Esophagus mucosa (tissue), 1 donor: Measurements from ENCODE around the gene RMND5B. TPM values are rescaled to one million over a fixed set of nuclear protein-coding genes. Genes with fewer than 3 reads are reported as not detected.

ENCODE experiments used
- ATAC-seq: fragments of 200-7000 bp; cut with Tn5 transposase; one replicate; pipeline ENCODE4 v1.9.1; 2020
- total RNA-seq: library from RNA; stranded (reverse); gene quantifications from one replicate; pipeline ENCODE4 v1.2.4, GENCODE V29; 2023
- donor health status: DM: yes; HTN: yes; CAD: no.

Gene RMND5B
- total RNA-seq, 1 donor from 2014 or later, result 71.5 TPM

DNA sequence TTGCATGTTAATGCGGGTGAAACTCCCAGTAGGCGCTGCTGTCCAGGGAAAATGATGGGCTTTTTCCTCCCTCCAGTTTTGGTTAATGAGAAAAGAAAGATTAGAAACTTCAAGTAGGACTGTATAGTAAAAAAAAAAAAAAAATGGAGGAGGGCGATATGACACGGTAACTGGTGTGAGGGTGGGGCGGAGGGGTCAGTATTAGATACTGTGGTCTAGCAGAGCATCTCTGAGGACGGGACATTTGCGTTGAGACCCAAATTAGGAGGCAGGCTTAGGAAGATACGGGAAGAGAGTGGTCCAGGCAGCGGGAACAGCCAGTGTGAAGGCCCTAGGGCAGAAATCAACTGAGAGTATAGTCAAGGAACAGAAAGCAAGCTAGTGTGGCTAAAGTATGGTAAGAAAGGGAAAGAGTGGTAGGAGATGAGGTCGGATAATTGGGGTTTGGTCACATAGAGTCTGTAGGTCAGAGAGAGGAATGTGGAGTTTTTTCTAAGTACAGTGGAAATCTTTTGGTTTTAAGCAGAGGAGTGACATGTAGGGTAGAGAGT, 707 bp downstream of the RMND5B start:
- peak; percentile 2 for ATAC-seq

DNA sequence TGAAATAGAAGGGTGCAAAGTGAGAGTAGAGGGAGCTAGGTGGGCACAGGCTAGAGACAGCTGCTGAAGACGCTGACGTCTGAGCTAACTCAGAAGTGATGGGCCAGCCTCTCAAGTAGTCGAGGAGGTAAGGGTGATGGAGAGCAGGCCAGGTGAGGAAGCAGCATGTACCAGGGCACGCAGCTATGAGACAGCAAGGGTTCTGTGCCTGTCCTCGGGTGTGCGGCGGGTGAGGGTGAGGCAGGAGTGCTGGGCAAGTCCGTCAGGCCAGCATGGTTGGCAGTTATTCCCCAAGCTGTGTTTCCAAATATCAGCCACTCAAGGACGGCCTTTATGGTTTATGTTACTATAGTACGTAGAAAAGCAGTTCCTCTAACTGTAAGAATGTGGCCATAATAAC, 6.2 kb downstream of the RMND5B start:
- ATAC-seq, result no peak

DNA sequence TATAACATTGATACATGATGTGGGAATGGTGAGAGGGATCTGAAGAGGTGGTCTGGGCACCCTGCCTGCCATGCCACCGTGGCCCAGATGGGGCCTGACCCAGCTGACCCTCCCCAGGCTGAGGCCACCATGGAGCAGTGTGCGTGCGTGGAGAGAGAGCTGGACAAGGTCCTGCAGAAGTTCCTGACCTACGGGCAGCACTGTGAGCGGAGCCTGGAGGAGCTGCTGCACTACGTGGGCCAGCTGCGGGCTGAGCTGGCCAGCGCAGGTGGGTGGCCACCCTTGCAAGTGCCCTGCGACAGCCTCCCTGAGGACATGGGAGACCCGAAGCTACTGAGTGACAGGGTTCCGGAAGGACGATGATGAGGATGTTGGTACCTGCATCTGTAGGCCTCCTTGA, 7.2 kb downstream of the RMND5B start:
- peak; percentile 25 for ATAC-seq

DNA sequence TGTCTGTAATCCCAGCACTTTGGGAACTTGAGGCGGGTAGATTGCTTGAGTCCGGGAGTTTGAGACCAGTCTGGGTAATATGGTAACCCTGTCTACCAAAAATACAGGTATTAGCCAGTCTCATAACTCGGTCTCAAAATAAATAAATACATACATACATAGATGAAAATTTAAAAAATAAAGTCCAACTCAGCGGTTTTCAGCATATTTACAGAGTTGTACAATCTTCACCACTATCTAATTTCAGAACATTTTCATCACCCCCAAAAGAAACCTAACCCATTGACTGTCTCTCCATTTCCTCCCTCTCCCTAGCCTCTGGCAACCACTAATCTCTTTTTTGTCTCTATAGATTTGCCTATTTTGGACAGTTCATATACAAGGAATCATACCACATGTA, 10.7 kb downstream of the RMND5B start:
- no peak for ATAC-seq

DNA sequence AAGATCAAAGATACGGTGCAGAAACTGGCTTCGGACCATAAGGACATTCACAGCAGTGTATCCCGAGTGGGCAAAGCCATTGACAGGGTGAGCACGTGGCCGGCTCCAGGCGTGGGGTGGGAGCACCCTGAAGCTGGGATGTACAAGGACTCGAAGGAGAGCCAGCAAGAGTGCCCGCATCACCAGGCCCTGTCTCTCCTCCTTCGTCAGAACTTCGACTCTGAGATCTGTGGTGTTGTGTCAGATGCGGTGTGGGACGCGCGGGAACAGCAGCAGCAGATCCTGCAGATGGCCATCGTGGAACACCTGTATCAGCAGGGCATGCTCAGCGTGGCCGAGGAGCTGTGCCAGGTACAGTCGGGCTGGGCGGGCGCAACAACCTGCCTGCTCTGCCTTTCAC, 11.8 kb downstream of the RMND5B start:
- ATAC-seq, result no peak

DNA sequence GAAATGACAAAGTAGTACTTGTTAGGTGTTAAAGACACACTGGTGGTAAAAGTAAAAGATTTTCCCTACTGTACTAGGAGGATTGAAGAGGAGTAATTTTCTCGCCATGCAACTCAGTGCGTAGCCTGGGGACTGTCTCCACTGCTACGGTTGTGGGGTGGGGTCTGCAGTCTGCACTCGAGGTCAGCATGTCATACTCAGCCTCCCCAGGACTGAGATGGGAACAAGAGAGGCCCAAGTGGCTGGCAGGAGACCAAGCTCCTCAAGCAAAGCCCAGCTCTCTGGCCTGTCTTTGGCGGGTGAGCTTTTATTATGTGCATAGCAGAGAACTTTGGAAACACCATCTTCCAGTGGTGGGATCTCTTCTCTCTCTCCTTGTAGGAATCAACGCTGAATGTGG, 12.4 kb downstream of the RMND5B start:
- no peak for ATAC-seq

DNA sequence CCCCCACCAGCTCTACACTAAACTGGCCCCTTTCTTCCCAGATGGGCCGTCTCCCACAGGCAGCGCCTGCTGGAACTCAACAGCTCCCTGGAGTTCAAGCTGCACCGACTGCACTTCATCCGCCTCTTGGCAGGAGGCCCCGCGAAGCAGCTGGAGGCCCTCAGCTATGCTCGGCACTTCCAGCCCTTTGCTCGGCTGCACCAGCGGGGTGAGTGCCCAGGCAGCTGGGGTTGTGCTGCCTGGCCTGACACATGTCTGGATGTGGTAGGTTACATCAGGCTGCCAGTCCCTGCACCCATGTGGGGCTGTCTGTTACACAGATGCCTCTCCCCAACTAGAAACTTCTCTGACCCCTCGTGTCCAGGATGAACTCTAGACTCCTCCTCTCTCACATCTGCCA, 13.1 kb downstream of the RMND5B start:
- no peak for ATAC-seq

DNA sequence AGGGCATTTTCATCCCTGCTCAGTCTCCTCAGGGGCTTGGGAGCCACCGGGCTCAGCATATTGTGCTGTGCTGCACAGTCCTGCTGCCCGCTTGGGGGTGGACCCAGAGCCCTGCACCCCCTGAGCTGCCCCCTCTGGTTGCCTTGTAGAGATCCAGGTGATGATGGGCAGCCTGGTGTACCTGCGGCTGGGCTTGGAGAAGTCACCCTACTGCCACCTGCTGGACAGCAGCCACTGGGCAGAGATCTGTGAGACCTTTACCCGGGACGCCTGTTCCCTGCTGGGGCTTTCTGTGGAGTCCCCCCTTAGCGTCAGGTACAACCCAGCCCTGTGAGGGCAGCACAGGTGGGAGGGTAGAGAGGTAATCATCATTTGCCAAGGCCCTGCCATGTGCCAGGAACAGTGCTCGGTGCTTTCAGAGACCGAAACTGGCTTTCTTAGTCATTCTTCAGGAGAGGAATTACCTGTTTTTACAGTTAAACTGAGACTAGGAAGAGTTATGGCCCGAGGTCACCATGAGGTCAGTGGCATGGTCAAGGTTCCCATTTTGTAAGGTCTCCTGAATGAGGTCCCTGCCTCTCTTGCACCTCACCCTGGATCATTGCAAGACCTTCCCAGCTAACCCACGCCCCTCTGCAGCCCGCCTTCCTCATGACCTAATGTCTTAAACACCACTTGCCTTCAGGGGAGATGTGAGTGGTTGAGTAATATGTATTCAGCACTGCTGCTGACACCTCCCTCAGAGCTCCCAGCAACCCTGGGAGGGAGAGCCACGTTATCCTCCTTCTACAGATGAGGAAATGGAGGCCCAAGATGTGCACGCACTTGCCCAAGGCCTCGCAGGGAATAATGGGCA, 15.4 kb downstream of the RMND5B start:
- ATAC-seq, result peak; percentile 87

DNA sequence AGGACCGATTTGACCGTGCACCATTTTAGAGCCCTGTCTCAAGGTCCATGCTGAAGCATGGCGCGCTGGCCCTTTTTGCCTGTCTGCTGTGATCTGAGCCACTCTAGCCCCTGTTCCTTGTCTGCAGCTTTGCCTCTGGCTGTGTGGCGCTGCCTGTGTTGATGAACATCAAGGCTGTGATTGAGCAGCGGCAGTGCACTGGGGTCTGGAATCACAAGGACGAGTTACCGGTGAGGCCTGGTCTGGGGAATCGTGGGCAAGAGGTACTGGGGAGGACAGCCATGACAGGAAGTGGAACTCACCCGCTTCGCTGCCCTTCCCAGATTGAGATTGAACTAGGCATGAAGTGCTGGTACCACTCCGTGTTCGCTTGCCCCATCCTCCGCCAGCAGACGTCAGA, 16.6 kb downstream of the RMND5B start:
- no peak for ATAC-seq

DNA sequence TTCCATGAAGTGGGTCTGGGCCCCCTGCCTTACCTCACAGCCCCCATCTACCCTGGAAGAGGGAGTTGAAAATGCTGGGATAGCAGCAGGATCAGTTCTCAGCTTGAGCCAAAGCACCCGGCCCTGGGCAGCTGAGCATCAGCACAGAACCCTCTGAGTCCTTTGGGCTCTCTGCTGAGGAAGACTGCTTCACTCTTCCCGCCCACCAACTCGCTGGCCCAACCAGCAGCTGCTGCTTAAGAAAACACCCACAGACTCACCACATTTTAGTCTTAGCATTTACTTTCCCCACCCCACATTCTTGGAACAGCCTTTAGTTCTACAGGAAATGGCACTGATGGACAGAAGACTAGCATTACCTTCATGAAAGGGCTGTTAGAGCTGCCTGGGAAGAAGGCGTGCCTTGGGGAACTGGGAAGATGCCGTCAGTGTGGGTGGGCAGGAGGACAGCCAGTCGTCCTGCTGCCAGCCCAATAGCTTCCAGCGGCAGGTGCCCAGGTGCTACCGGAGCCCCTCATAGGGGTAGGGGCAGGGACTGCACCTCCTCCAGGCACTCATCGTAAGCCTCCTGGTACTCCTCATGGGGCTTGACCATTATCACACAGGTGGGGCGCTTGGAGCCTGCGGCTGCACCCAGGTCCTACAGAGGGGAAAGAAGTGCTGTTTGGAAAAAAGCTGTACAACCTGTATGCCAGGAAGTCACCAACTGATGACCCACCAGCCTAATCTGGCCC, 18.6 kb downstream of the RMND5B start:
- no peak for ATAC-seq

DNA sequence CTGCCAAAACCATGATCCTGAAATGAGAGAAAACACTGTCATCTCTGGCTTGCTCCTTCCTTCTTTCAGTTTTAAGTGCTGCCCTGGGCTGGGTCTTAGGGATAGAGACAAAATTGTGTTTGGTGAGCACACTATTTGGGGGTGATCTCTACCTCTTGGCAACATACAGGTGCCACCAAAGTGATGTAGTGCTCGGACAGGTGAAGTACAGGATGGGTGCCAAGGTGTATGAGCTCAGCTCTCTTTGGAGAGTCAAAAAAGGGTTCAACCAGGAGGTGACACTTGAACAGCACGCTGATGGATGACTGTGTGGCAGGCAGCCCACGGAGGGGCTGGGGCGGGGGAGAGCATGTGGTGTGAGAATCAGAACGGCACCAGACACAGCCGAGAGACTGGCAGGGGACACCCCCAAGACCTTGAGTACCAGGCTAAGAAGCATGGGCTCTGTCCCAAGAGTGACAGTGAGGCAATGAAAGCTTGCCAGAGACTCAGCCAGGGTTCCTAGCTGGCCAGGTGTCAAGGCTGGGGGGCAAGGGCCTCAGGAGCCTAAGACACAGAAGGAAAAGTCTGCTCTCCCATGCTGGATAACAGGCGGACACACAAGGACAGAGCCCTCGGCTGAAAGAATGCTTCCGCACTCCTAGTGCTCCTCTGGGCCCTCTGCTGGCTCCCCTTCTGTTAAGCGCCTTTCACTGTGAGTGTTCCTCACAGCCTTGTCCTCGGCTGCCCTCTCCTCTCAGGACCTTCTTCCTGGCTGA, 20.3 kb downstream of the RMND5B start:
- ATAC-seq, result no peak

DNA sequence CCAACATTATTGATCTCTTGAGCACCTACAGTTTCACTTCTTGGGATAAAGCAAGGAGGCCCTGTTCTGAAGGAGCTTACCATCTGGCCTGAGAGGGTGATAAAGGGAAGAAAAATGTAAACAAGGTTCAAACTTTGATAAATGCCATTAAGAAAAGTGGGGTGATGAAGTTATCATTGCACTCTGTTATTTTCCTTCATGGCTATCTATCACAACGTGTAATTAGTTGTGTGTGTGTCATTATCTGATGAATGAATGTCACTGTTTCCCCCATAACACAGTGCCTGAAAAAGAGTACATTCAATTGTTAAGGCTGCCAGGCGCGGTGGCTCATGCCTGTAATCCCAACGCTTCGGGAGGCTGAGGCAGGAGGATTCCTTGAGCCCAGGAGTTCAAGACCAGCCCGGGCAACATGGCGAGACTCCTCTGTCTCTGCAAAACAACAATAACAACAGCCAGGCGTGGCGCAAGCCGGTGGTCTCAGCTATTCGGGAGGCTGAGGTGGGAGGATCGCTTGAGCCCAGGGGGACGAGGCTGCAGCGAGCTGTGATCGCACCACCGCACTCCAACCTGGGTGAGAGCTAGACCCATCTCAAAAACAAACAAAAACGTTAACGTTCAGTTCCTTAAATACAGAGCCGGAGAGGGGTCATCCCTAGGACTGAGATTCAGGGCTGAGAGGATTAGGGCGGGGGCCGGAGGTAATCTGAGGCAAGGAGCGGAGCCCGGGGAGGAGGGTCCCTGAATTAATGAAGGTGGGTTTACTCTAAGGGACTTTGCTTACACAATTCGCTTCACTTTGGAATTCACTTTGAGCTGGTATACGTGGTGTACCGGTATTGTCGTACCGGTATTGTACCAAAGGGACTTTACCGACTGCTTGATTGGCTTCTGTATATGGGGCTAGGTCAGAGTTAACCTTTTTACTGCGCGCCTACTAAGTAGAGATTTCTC, 22.0 kb downstream of the RMND5B start:
- no peak for ATAC-seq

DNA sequence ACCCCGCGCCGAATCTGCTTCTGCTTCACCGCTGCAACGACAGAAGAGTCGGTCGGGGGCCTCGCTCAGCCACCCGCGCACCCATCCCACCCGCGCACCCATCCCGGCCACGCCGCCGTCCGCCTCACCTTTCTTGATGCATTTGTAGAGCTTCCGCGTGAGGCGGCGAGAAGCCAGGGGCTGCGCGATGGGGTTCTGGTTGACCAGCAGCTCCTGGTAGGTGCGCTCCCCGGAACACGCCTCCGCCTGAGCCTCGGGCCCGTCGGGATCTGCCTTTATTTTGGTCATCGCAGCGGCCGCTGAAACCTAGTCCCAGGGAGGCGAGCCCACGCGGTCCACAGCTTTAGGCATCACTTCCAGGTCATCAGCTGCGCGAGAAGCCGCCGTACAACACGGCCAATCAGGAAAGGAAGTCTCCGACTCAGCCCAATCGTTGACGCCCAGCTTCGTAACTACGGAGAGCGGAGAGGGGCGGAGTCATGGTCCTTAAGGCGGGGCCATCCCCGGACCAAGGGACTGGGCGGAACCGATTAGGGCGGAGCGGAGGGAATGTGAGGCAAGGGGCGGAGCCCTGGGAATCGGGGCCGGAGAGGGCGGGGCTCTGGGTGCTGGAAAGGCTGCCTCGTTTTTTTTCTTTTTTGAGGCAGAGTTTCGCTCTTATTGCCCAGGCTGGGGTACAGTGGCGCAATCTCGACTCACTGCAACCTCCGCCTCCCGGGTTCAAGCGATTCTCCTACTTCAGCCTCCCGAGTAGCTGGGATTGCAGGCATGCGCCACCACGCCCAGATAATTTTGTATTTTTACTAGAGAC, 22.9 kb downstream of the RMND5B start, which contains the start of gene NHP2:
NHP2 (minus strand) TSS at position 356 of the 811 bp plus-strand sequence; CDS start at position 288, 68 bp downstream.
- ATAC-seq, result peak; percentile 97

DNA sequence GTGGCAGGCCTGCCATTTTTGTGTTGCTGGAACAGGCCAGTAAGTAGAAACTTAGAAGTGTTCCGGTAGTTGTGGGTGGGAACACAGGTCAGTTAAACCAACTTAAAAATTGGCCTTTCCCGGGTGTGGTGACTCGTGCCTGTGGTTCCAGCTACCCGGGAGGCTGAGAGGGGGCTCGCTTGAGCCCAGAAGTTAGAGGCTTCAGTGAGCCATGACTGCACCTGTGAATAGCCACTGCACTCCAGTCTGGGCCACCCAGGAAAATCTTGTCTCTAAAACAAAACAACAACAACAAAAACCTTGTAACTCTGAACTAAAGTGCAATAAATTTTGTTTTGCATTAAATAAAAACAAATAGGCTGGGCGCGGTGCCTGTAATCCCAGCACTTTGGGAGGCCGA, 24.3 kb downstream of the RMND5B start:
- ATAC-seq, result no peak

DNA sequence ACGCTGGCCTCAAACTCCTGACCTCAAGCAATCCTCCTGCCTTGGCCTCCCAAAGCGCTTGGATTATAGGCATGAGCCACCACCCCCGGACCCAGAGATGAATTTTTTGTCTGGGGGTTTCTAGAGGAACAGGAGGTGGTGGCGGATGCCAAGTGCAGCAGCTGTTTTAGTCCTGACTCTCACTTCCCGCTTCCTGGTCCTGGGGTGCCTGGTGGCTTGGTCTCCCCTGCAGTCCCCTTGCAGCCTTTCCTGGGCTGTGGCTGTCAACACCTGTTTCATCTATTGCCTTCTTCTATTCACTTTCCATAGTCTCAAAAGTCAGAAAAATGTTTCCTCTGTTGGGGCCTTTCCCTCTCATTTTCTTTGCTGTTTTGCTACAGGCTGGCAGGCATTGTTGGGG, 29.4 kb downstream of the RMND5B start:
- no peak for ATAC-seq

DNA sequence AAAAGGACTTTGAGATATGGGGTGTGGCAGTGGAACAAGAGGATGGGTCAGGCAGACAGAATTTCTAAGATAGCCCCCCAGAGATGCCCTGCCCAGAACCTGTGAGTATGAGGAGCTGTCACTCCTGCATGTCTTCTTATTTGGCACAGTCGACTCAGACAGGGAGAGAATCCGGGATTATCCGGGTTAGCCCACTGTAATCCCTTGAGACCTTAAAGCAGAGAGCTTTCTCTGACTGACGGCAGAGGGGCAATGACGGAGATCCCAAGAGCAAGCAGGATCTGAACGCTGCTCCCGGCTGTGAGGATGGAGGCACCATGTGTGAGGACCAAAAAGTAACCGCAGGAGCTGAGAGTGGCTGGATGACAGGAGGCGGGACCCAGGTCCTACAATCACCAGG, 31.7 kb downstream of the RMND5B start:
- no peak for ATAC-seq

DNA sequence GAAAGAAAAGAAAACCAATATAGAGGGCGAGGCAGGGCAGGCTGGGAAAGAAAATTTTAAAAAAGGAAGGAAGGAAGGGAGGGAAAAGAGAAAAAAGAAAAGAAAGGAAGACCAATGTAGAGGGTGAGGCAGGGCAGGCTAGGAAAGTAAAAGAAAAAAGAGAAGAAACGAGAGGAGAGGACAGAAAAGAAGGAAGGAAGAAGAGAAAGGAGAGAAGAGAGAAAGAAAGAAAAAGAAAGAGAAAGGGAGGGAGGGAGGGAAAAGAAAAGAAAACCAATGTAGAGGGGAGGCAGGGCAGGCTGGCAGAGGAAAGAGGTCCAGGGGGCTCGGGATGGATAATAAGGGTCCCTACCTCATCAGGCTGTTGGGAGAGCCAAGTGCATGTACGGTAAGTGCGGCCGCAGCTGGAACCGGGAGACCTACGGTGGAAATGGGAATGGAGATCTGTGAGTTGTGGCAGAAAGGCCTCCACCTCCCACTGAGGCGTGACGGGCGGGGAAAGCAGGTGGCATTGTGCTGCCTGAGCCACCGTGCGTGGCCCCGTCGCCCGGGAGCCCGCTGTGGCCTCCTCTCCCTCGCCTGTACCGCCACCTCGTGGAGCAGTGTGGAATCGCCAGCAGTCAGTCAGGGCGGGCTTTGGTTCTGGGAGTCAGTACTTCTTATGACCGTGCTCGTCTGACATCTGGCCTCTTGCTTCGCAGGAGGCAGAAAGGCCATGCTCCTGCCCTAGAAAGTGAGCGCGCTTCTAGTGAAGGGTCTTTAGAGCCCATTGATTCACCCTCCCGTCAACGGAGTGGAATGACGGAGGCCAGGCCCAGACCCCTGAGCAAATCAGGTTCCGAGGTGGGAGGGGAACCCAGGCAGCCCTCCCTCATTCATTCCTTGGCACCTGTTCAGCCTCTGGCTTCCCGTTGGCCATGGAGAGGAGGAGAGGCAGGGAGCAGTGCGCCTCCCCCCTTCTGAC, 33.2 kb downstream of the RMND5B start:
- ATAC-seq, result peak; percentile 99

DNA sequence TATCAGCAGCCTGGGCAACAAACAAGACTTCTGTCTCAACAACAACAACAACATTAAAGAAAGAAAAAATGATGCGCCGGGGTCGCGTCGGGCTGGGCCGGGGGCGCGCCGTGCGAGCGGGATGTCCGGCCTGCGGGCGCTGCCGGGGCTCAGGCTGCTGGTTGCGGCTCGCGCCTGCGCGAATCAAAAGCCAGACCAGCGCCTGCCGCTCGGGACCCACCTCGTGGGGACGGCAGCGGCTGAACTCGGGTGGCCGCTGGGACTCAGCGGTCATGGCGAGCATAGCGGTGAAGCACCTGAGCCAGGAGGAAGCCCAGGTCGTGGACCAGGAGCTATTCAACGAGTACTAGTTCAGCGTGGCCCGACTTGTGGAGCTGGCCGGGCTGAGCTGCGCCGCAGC, 34.8 kb downstream of the RMND5B start:
- no peak for ATAC-seq

DNA sequence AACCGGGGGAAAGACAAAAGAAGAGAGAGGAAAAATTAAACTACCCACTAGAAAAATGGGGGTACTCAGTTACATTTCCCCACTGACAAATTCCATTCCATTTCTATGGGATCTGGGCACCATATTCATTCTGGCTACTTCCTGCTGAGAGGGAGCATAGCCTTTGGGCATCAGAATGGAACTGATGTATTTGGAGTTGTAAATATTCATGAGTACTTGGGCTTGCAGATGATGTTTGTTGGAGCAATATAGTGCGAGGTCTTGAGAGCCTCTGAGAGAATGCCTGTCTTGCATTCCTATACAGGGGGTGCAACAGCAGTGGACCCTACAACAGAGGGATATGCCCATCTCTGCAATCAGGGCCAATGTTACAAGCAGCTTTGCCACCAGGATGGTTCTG, 39.6 kb downstream of the RMND5B start:
- no peak for ATAC-seq

DNA sequence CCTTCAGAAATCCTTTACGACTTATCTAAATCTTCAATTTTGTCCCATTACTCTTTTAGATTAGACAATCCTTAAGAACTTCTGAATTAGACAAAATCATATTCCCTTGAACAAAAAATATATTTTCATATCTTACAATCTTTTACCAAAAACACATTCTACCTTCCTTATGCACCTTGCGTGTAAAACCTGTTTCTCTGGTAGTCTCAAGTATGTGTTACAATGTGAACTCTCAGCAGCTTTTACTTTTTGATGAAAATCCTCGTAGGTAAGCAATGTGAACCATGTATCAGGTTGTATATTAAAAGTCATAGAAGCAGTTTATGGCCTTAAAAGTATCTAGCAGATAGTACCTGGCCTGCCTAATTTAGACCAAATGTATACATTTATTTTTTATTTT, 43.6 kb downstream of the RMND5B start:
- ATAC-seq, result no peak
